T47D (cell line): ENCODE results near the gene APBA2.
A peak's percentile ranks its signal among the peaks of the same experiment; 100 is the strongest.

ENCODE experiments used
- DNase-seq, 2 experiments: peaks; one replicate each; pipeline versions ENCODE4 v3.0.0 to v3.0.0-alpha.2; 2011 to 2012; ENCODE audit warnings: low read depth in 1 of 2, low spot score in 1 of 2
- JUND ChIP-seq: IDR thresholded peaks from 2 replicates; pipeline ENCODE4 v1.6.1; 2012; ENCODE audit warnings: low read depth
- in situ Hi-C: cut with HindIII; loops from 2 replicates; pipeline ENCODE4 v1.10.0; 2016; ENCODE audit warnings: low sequenced_read_pairs, low pct_unique_long_range_greater_than_20kb

APBA2 gene

DNA sequence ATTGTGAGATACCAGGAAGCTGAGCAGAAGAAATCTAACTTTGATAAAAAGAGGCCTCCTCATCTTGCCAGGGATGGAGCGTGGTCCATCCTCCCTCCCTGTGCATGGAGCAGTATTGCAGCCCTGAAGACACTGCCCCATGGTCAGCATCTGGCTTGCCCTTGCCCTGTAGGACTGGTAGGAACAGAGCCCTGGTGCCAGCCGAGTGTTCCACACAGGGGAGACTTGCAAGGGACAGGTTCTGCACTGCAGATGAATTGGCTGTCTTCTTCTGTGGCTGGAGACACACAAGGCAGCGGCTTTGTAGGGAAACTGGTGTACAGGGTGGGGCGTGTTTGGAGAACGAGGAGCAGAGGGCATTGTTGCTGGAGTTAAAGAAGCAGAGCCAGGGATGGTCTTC is 110.5 kb downstream of the APBA2 start:
- no peak for TF ChIP-seq JUND
- DNase-seq: no peak

DNA sequence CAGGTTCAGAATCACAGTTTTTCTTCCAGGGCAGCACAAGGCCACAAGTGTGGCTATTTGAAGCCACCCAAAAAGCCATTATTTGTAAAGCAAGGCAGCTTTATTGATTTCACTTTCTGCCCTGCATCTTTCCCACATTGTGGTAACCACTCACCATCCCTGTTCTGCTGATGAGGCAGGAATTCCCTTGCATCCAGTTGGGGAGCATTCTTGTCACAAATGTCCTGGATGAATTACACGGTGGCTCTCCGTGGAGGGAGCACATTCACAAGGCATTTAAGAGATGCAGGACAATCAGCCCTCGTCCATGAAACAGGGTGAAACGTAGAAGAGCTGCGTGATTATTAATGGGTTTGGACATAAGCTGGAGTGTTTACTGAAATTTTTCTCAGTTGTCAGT is 111.2 kb downstream of the APBA2 start:
- in situ Hi-C loops: no loop called here
- no peak for DNase-seq
- no peak for TF ChIP-seq JUND

More for the DNA sequence above, 110.5 kb downstream of the APBA2 start:
- in situ Hi-C loops: no loop called here

DNA sequence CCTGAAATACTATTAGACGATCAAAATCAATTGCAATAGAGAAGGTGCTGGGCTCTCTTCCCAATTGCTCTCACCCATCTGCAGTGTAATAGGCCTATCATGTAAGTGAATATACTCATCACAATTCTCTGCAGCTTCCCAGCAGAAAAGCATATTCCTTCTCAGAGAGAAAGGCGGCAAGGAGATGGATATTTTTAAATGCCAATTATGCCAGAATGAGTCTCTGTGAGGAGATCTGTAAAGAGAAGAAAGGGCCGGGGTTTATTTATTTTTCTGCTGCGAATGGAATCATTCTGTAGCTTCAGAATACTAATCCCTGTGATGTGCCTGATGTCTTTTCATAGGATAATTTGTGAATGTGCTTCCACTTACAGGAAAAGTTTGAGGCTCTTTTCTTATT is 112.0 kb downstream of the APBA2 start:
- no peak for DNase-seq
- no peak for TF ChIP-seq JUND
- in situ Hi-C loops: no loop called here

DNA sequence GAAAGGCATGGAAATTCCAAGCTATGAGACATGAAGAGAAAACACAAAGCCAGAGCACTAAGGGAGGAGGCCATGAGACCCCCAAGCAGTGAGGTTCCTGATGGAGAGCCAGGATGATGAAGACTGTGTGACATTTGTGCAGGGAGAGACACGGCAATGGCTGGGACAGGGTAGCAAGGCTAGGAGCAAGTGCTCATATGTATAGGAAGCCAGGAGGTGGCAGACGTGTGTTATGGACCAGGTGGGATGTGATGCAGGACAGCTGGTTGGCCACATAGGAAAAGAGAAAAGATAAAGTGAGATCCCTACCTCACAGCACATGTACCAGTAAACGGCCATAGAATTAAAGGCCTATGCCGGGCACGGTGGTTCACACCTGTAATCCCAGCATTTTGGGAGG is 112.7 kb downstream of the APBA2 start:
- in situ Hi-C loops: no loop called here
- DNase-seq: peak in 1 of 2 experiments; percentile 71
- TF ChIP-seq JUND: no peak

DNA sequence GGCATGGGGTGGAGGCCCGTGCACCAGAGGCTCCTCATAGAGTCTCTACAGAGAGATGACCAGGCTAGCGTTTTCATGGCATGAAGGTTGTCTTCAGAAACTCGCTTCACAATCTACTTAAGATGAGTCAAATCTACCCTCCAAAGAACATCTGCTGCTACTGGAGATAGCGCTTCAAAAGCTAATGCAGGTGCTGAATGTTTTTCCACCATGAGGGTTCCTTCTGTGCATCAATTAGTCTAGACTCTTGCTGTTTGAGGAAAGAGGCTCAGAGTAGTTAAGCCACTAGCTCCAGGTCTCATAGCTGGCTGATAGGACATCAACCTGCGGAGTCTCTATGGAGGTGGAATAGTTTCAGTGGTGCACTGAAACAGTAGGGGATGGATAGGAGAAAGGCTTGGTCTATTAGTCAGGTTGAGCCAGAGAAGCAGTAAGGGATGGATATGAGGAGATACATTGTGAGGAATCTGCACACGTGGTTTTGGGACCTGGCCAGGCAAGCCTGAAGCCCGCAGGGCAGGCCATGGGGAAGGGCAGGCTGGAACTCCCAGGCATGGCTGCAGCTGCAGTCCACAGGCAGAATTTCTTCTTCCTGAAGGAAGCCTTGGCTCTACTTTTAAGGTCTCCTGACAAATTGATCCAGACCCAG is 117.5 kb downstream of the APBA2 start:
- no peak for DNase-seq
- in situ Hi-C loops: no loop called here
- no peak for TF ChIP-seq JUND

DNA sequence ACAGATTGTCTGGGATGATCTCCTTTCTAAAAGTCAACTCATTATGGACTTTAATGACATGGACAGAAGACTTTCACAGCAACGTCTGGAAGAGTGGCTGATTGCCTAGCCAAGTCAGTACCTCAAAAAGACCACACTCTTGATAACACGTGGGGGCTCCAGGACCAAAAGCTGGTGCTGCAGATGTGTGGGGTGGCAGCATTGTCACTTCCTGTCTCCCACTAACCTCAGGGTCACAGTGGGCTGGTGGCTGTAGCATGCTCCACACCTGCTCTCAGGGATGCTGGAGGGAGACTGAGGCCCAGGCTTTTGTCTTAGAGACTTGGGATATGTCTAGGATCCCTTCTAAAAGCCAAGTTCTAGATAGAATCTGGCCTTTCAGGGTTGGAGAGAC is 118.1 kb downstream of the APBA2 start:
- DNase-seq: no peak
- in situ Hi-C loops: no loop called here
- TF ChIP-seq JUND: no peak

DNA sequence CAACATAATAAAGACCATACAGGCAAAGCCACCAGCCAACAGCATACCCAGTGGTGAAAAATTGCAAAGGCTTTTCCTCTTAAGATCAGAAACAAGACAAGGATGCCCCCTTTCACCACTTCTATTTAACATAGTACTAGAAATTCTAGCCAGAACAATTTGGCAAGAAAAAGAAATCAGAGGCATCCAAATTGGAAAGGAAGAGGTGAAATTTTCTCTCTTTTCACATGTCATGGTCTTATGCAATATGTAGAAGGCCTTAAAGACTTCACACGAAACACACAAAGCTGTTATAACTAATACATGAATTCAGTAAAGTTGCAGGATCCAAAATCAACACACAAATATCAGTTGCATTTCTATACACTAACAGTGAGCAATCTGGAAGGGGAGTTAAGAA is 120.2 kb downstream of the APBA2 start:
- no peak for DNase-seq
- no peak for TF ChIP-seq JUND
- in situ Hi-C loops: no loop called here

DNA sequence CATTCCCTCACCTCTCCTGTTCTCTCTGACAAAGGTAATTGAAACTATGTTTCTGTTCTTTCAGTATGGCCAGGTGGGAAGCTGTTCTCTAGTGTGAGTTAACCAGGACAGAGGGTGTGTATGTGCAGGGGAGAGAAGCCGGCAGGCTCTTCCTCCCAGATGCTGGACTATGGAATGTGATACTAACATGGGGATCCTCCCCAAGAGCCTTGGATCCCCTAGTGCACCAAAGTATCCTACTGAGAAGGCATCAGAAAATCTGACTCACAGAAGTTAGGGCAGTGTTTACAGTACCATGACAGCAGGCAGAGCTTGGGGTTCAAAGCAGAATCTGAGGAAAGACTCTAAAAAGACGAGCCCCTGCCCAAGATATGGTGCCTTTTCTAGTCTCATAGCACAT is 123.1 kb downstream of the APBA2 start:
- no peak for TF ChIP-seq JUND
- in situ Hi-C loops: no loop called here
- DNase-seq: no peak

DNA sequence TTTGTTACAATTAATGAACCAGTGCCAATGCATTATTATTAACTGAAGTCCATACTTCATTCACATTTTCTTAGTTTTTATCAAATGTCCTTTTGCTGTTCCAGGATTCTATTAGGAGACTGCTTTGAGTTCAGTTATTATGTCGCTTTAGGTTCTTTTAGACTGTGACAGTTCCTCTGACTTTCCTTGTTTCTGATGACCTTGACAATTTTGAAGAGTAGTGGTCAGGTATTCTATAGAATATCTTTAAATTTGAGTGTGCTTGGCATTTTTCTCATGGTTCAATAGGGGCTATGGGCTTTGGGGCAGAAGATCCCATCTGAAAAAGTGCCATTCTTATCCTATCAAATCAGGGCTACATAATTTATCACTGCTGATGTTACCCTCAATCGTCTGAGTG is 126.3 kb downstream of the APBA2 start:
- in situ Hi-C loops: no loop called here
- no peak for DNase-seq
- TF ChIP-seq JUND: no peak

GRCh38 chr15:29014493-29014892 is 128.7 kb downstream of the APBA2 start:
- in situ Hi-C loops: no loop called here
- TF ChIP-seq JUND: no peak
- no peak for DNase-seq

DNA sequence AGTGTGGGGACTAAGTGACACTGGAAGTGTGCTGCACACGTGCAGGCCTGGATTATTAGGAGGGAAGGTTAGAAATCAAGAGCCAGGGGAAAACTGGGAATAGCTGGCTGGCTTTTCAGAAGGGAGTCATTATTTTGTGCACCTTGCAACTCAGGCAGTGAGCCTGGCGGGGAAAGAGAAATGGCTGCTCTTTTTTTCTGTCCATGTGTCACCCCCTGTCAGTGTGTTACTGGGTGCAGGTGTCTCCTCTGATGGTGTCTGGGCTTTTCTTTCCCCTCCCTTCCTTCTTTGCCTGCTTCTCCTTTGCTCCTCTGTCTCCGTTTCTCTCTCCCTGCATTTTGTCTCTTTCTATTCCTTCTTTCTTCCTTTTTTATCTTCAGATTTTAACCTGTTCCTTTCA is 130.7 kb downstream of the APBA2 start:
- no peak for DNase-seq
- in situ Hi-C loops: no loop called here
- TF ChIP-seq JUND: no peak

DNA sequence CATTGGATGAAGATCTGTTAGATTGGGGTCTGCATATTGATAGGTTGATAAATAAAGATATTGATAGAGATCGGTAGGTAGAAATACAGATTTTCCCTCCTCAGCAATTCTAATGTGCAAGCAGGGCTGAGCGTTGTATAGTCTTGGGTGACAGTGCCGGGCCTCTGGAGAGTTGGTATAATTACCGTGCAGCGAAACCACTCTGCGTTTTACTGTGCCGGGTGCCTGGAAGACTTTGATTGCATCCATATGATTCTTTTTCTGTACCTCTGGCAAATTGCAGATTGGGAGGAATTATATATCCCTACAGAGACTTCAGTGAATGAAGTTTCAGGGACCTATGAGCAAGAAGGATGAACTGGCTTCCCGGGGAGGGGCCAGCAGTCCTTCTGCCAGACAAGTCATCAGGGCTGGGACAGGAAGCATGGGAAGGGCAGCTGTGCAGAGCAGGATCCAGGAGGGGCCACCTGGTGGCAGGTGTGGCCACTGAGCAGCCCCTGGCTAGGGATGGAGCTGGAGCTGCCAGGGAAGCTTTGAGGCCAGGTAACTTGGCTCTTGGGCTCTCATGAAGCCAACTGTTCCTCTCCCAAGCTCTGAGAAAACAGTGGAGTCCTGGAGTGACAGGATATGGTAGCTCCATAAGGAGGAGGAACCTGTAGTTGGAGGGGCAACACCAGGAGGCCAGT is 132.5 kb downstream of the APBA2 start:
- in situ Hi-C loops: no loop called here
- peak in 1 of 2 experiments; percentile 7 for DNase-seq
- TF ChIP-seq JUND: no peak

DNA sequence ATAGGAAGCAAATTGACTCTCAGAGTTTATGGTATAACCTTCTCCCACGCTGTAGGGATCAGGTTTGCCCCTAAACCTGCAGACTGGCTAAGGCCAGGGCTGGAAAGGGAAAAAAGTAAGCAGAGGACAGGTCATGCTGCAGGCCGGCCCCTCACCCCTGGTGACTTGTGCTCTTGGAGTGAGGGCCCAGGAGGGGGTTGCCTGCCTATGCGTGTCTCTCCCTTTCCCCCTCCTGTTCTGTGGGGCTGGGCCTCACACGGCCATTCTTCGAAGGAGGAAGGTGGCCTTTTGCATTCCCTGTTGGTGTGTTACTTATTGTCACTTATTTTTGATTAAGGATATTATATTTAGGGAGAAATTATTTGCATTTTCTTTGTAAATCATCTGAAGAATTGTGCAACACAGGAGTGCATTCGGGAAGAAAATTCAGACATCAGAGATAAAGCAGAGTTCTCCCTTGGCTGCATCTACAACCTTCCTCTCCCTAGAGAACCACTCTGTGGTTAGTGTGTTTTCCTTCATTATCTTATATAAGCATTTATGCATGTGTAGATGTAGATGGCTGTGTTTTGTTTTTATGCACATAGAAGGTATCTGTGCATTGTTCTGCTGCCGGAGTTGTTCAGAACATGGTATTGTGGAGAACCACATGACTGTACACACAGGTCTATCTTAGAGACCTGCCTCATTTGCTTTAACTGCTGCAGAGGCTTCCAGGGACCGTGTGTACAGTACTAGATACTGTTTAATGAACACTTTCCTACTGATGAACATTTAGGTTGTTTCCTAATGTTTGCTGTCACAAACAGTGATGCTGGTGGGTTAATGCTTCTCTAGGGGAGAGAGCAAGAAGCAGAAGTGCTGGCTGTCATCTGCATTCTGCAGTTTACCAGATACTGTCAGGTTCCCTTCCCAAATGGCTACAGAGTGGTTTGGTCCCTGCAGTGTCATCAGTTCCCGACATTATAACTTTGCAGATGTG is 133.5 kb downstream of the APBA2 start:
- no peak for DNase-seq
- in situ Hi-C loops: no loop called here
- TF ChIP-seq JUND: no peak
